ENCODE results near the gene SULT2B1.
A peak's percentile ranks its signal among the peaks of the same experiment; 100 is the strongest.
"Not testable (repeated sequence)": the region's sequence is repeated elsewhere in the genome, so short reads cannot be mapped to it uniquely, and the experiment has no call there.

SULT2B1 gene

GRCh38 chr19:48558018-48558684 is 6.2 kb downstream of the SULT2B1 start:
- DNase-seq (ENCODE audit: low spot score) = no peak

DNA sequence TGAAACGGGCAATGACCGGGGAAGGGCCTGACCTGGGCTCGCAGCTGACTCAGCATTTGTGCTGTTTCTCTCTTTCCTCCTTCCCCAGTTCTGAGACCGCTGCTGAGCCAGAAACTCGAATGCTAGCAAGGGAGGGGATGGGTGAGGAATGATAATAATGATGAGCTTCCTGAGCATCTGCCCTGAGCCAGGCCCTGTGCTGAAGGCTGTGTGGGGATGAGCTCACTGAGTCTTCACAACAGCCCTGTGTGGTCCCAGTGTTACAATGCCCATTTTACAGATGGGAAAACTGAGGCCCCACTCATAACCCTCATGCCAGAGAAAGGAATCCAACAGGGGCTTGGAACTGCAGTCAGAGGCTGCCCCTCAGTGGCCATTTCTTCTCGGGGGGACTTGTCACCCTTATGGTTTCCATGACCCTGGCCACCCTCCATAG is 8.1 kb downstream of the SULT2B1 start:
- DNase-seq (ENCODE audit: low spot score) = peak; percentile 4

GRCh38 chr19:48561412-48561811 is 9.4 kb downstream of the SULT2B1 start:
- no peak for DNase-seq (ENCODE audit: low spot score)

DNA sequence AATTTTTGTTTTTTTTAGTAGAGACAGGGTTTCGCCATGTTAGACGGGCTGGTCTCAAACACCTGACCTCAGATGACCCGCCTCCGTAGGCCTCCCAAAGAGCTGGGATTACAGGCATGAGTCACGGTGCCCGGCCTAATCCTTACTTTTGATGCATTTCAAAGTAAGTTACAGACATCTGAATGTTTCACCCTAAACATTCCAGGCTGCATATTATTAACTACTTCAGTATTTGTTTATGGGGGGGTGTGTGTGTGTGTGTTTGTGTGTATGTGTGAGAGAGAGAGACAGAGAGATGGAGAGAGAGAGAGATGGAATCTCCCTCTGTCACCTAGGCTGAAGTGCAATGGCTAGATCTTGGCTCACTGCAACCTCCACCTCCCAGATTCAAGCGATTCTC is 13.1 kb downstream of the SULT2B1 start:
- no peak for DNase-seq (ENCODE audit: low spot score)

- DNase-seq (ENCODE audit: low spot score) = no peak
These were observed 16.4 kb downstream of the SULT2B1 start for GRCh38 chr19:48568345-48568886.

- no peak for DNase-seq (ENCODE audit: low spot score)
These were observed 17.8 kb downstream of the SULT2B1 start for GRCh38 chr19:48569814-48570213.

DNA sequence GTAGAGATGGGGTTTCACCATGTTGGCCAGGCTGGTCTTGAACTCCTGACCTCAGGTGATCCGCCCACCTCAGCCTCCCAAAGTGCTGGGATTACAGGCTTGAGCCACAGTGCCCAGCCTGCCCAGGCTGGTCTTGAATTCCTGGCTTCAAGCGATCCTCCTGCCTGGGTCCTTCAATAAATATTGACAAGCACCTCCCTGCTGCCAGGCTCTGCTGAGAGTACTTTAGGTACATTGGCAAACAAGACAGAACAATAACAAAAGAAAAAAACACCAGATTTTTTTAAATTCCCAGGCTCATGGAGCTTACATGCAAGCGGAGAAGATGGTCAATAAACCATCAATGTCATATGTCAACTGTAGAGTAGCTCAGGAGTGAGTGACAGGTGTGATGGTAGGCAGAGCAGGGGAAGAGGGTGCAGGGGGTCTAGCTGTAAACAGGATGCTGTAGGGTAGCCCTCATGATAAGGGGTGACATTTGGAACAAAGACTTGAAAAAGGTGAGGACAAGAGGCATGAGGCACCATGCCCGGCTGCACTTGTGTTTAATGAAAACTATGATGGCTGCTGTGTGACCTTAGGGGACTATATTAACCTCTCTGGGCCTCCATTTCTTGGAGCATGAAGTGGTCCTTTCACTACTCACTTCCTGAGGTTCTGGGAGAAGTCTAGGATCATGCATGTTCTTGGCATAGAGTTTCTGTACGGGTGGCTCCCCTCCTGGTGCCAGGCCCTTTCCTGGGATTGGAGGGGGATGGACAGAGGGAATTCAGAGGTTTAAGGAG is 19.6 kb downstream of the SULT2B1 start:
- no peak for DNase-seq (ENCODE audit: low spot score)

DNA sequence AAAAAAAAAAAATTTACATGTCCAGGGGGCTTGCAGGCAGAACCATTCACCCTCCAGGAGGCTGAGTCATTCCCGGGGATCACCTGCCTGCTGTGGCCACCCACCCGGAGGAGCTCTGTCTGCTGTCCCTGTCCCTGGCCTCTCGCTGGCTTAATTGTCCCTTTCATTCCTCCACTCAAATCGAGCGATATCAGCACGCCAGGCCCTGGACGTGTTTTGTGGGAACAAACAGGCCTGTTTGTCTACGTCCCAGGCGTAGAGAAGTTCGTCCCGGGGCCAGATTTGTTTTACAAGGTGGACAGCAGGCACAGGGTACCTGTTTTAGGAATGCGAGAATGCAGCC is 21.2 kb downstream of the SULT2B1 start:
- no peak for DNase-seq (ENCODE audit: low spot score)

GRCh38 chr19:48575931-48576622 is 24.1 kb downstream of the SULT2B1 start:
- no peak for DNase-seq (ENCODE audit: low spot score)

- DNase-seq (ENCODE audit: low spot score) = not testable (repeated sequence)
These were observed 25.9 kb downstream of the SULT2B1 start for GRCh38 chr19:48577908-48578307.

- no peak for DNase-seq (ENCODE audit: low spot score)
These were observed 26.9 kb downstream of the SULT2B1 start for GRCh38 chr19:48578891-48579290.

GRCh38 chr19:48582168-48582567 is 30.2 kb downstream of the SULT2B1 start:
- no peak for DNase-seq (ENCODE audit: low spot score)

DNA sequence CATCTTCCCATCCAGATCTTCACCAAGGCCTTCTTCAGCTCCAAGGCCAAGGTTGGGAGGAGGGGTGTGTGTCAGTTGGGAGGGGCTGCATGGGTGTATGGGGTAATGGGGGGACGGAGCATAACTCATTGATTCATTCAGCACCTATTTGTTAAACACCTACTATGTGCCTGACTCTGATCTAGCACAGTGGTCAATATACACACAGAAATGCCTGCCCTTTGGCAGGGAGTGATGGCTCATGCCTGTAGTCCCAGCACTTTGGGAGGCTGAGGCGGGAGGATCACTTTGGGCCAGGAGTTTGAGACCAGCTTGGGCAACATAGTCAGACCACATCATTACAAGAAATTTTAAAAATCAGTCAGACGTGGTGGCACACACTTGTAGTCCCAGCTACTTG is 35.4 kb downstream of the SULT2B1 start:
- DNase-seq (ENCODE audit: low spot score) = no peak

- DNase-seq (ENCODE audit: low spot score) = peak; percentile 86
These were observed 36.9 kb downstream of the SULT2B1 start for GRCh38 chr19:48588670-48589401.

DNA sequence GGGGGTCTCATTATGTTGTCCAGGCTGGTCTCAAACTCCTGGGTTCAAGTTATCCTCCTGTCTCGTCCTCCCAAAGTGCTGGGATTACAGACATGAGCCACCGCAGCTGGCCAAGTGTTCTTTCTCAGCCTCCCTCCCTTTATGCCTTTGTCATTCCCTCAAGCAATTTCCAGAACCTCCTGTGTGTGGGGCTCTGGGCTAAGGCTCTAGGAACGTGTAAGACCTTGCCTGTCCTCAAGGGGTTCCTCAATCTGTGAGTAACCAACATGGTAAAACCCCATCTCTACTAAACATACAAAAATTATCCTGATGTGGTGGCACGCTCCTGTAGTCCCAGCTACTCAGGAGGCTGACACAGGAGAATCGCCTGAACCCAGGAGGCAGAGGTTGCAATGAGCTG is 39.0 kb downstream of the SULT2B1 start:
- no peak for DNase-seq (ENCODE audit: low spot score)

DNA sequence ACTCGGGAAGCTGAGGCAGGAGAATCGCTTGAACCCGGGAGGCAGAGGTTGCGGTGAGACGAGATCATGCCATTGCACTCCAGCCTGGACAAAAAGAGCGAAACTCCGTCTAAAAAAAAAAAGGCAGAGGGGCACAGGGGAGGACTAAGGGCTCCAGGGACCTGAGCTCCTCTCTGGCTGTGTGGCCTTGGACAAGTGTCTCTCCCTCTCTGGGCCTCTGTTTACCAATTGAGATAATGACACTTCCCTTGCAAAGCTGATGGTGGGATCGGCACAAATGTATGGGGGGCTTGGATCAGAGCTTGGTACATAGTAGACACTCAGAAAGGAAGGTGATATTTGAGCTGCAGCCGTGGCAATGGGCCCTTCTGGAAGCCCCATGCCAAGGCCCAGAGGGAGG is 43.2 kb downstream of the SULT2B1 start:
- no peak for DNase-seq (ENCODE audit: low spot score)

DNA sequence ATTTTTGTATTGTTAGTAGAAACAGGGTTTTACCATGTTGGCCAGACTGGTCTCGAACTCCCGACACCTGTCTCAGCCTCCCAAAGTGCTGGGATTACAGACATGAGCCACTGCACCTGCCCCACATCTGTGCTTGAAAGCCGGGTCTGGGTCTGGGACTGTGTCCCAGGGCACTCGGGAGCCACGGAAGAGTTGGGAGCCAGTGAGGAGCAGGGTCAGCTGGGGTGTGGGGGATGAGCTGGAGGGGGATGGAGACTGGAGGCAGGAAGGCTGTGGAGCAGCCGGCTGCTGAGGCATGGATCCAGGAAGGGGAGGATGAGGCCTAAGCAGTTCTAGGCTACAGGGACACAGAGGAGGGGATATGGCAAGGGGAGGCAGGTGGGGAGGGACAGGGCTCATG is 43.9 kb downstream of the SULT2B1 start:
- no peak for DNase-seq (ENCODE audit: low spot score)

DNA sequence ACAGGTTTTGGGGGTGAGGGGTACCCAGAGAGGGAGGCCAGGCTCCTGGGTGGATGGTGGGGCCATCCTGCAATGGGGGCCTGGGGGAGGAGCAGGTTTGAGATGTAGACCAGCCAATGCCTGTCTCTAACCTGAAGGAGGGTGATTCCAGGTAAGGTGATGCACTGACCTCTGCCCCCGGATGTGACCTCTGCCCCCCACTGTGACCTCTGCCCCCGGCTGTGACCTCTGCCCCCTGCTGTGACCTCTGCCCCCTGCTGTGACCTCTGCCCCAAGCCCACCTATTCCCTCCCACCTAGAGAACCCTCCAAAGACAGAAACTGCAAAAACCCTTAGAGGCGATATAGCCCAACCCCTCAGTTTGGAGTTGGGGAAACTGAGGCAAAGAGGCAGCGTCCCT is 44.3 kb downstream of the SULT2B1 start:
- no peak for DNase-seq (ENCODE audit: low spot score)

- DNase-seq (ENCODE audit: low spot score) = peak; percentile 57
These were observed 44.9 kb downstream of the SULT2B1 start for GRCh38 chr19:48596679-48597465.

DNA sequence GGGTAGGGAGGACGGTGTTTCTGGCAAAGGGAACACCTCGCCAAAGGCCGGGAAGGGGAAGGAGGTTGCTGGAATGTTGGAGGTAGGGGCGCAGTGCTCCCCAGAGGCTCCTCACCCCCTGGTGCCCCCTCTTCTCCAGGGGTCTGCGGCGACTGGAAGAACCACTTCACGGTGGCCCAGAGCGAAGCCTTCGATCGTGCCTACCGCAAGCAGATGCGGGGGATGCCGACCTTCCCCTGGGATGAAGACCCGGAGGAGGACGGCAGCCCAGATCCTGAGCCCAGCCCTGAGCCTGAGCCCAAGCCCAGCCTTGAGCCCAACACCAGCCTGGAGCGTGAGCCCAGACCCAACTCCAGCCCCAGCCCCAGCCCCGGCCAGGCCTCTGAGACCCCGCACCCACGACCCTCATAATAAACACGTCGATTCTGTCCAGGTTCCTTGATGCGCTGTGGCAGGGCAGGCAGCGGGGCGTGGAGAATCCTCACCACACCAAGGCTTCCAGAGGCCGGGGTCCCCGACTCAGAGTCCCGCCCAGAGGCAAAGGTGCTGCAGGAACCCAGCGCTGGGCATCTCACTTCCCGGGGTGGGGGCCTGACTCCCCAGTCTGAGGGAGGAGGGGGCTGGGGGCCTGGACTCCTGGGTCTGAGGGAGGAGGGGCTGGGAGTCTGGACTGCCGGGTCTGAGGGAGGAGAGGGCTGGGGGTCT is 47.2 kb downstream of the SULT2B1 start:
- no peak for DNase-seq (ENCODE audit: low spot score)
